Activated T-cell treated with anti-CD3 and anti-CD28 coated beads, Interleukin-2, amount 50 U/mL, for 72 hours (primary cell): Measurements from ENCODE around the gene PPA2. TPM values are rescaled to one million over a fixed set of nuclear protein-coding genes. Genes with fewer than 3 reads are reported as not detected.

Experiments used
- ATAC-seq, 2 donors: fragments of 150-1000 bp; cut with Tn5 transposase; replicated peaks in 1 of 2; 2 replicates each; pipeline ENCODE4 v1.10.0; 2021; ENCODE audit warnings: moderate library complexity in 2 of 2, mild to moderate bottlenecking in 1 of 2
- DNase-seq, 2 donors: peaks; one replicate each; pipeline ENCODE4 v3.0.0; 2021 to 2022; ENCODE audit warnings: mixed read lengths in 1 of 2
- H3K27ac Mint-ChIP-seq: one replicate; pipeline ENCODE4 v1.8.0; 2022; ENCODE audit warnings: mild to moderate bottlenecking, moderate library complexity, mixed read lengths
- H3K27me3 Mint-ChIP-seq: one replicate; pipeline ENCODE4 v1.8.0; 2022; ENCODE audit warnings: low read depth, mixed read lengths
- H3K36me3 Mint-ChIP-seq, 2 donors: one replicate each; pipeline ENCODE4 v1.8.0; 2022; ENCODE audit warnings: mixed read lengths in 2 of 2, mild to moderate bottlenecking in 1 of 2; ENCODE audit not compliant: insufficient read depth in 2 of 2
- H3K4me1 Mint-ChIP-seq: one replicate; pipeline ENCODE4 v1.8.0; 2022; ENCODE audit warnings: low read depth, mixed read lengths
- H3K4me3 Mint-ChIP-seq, 2 donors: one replicate each; pipeline ENCODE4 v1.8.0; 2022; ENCODE audit warnings: mild to moderate bottlenecking in 2 of 2, mixed read lengths in 2 of 2, moderate library complexity in 2 of 2
- H3K9me3 Mint-ChIP-seq, 2 donors: one replicate each; pipeline ENCODE4 v1.8.0; 2022; ENCODE audit warnings: mixed read lengths in 2 of 2
- total RNA-seq, 2 donors: library from RNA; stranded (reverse); gene quantifications; one replicate each; pipeline ENCODE4 v1.2.3, GENCODE V29; 2022

Gene PPA2
- total RNA-seq = 10 to 100 TPM; 74.7 to 90.0 TPM

DNA sequence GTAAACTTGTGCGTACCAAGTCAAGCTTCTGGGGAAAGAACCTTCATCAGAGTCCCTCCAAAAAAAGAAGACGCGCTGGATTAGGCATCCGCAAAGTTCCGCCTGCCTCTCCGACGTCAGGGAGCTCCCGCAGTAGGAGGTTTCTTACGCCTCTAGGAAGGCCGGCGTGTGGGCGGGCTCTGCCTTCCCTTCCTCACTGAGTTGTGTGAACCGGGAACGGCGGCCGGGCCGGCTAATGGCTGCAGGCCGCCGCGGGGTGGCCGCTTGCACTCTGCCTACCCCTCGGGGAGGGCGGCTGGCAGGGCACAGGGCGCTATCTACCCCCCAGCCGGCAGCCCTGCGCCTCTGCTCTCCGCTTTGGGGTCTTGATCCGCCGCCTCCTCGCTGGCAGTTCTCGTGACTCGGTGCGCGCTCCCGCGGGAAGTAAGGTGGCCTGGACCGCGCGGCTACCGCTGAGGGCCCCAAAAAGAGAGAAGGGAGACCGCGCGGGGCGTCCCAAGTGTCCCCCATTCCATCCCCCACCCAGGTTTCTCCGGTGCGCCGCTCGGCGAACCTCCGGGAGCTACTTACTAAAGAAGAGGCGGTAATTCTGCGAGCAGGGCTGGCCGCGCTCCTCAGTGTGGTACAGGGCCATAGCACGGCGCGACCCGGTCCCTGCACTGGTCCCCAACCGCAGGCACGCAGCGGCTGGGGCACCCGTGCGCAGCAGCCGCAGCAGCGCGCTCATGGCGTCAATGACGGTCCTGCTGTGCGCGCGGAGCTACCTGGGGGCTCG is at the start of gene PPA2:
PPA2 (minus strand) TSS at position 739 of the 775 bp plus-strand sequence; CDS start at position 727, 12 bp downstream.
- DNase-seq (peak; percentile 74 to 88), ATAC-seq (peak; percentile 90)
- Mint-ChIP-seq H3K27ac (peak within 1 kb of the TSS; percentile 97), H3K9me3 (no peaks in the 10 kb centered on the region), H3K36me3 (peaks cover 2 to 6% of the 10 kb centered on the region in 2 donors), H3K27me3 (peaks cover 8% of the 10 kb centered on the region), H3K4me3 (peak within 1 kb of the TSS; percentile 92 to 99), H3K4me1 (peaks cover 41% of the 10 kb centered on the region)

GRCh38 chr4:105520819-105521790 is 47.2 kb upstream of the PPA2 start:
- DNase-seq (peak; percentile 17 to 19), ATAC-seq (peak; percentile 42 to 46)
- no peaks in the 10 kb centered on the region for H3K9me3 Mint-ChIP-seq
- H3K27me3 Mint-ChIP-seq = no peaks in the 10 kb centered on the region
- no peaks in the 10 kb centered on the region for H3K36me3 Mint-ChIP-seq
- no peak overlapping the region for H3K27ac Mint-ChIP-seq
- H3K4me1 Mint-ChIP-seq = no peaks in the 10 kb centered on the region
- H3K4me3 Mint-ChIP-seq = no peak overlapping the region

DNA sequence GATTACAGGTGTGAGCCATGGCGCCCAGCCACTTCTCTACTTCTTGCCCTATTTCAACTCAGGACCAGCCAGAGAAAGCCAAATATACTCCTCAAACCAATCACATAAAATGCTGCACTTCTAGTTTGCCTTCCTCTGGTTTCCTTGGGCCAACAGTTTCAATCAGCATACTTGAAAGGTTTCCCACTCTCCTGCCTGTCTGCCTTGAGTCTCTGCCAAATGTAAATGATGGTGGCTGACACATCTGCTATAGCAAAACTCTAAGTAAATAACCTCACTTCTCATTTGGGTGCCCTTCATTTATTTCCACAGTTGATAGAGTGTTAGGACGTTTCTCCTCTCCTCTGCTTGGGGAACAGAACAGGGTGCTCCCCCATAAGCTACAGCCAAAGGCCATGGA is 36.4 kb upstream of the PPA2 start:
- Mint-ChIP-seq H3K9me3 (peaks cover 2 to 9% of the 10 kb centered on the region in 2 donors), H3K4me3 (no peak overlapping the region), H3K36me3 (peaks cover 0 to 3% of the 10 kb centered on the region in 2 donors), H3K27ac (no peak overlapping the region), H3K4me1 (no peaks in the 10 kb centered on the region), H3K27me3 (peaks cover 30% of the 10 kb centered on the region)
- DNase-seq (no peak), ATAC-seq (no peak)

DNA sequence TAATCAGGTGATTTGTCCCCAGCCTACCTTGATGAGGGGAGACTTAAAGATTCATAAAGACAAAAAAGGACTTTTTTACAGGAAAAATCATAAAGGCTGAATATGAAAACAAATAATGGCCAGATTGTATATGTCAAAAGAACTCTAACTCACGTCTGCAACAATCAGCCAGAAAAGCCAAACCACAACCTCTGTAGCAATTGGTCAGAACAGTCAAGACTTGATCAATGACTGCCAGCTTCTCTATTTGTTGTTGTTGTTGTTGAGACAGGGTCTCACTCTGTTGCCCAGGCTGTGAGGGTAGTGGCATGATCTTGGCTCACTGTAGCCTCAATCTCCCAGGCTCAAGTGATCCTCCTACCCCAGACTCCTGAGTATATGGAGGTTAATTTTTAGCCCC is 35.9 kb upstream of the PPA2 start:
- ATAC-seq (no peak), DNase-seq (no peak)
- H3K4me1 Mint-ChIP-seq = no peaks in the 10 kb centered on the region
- H3K36me3 Mint-ChIP-seq = peaks cover 0 to 3% of the 10 kb centered on the region in 2 donors
- no peak overlapping the region for H3K27ac Mint-ChIP-seq
- peaks cover 30% of the 10 kb centered on the region for H3K27me3 Mint-ChIP-seq
- peaks cover 2 to 9% of the 10 kb centered on the region in 2 donors for H3K9me3 Mint-ChIP-seq
- no peak overlapping the region for H3K4me3 Mint-ChIP-seq

- no peak for DNase-seq
- no peak overlapping the region for H3K27ac Mint-ChIP-seq
- no peak overlapping the region for H3K4me3 Mint-ChIP-seq
- no peaks in the 10 kb centered on the region for H3K4me1 Mint-ChIP-seq
- H3K9me3 Mint-ChIP-seq = peaks cover 2 to 9% of the 10 kb centered on the region in 2 donors
- H3K36me3 Mint-ChIP-seq = peaks cover 0 to 3% of the 10 kb centered on the region in 2 donors
- H3K27me3 Mint-ChIP-seq = peaks cover 30% of the 10 kb centered on the region
- ATAC-seq = no peak
These were observed 35.4 kb upstream of the PPA2 start for GRCh38 chr4:105509291-105509690.

DNA sequence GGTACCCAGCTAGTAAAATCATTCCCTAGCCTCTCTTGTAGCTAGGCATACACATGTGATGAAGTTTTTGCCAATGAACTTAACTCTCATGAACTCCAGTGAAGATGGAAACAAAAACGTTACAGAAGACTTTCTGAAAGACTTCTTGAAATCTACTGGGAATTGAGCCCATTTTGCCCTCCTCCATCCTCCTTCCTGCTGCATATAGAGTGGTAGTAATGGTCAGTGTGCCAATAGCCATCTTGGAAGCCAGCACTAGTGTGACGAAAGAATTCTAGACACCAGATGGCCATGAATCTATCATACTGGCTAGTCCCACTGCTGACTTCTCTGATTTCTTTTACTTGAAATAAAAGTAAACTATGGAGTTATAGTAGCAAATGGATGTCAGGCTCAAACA is 30.9 kb upstream of the PPA2 start:
- Mint-ChIP-seq H3K27ac (no peak overlapping the region), H3K27me3 (no peaks in the 10 kb centered on the region), H3K4me1 (no peaks in the 10 kb centered on the region), H3K9me3 (no peaks in the 10 kb centered on the region), H3K4me3 (no peak overlapping the region), H3K36me3 (no peaks in the 10 kb centered on the region)
- no peak for ATAC-seq
- no peak for DNase-seq

- no peaks in the 10 kb centered on the region for H3K27me3 Mint-ChIP-seq
- H3K27ac Mint-ChIP-seq = no peak overlapping the region
- DNase-seq = no peak
- H3K4me1 Mint-ChIP-seq = no peaks in the 10 kb centered on the region
- ATAC-seq = no peak
- H3K36me3 Mint-ChIP-seq = no peaks in the 10 kb centered on the region
- H3K4me3 Mint-ChIP-seq = no peak overlapping the region
- no peaks in the 10 kb centered on the region for H3K9me3 Mint-ChIP-seq
These were observed 29.6 kb upstream of the PPA2 start for GRCh38 chr4:105503484-105503883.

GRCh38 chr4:105496899-105497298 is 23.0 kb upstream of the PPA2 start:
- Mint-ChIP-seq H3K9me3 (peaks cover 3% of the 10 kb centered on the region in 2 donors), H3K4me3 (no peak overlapping the region), H3K27ac (no peak overlapping the region), H3K4me1 (no peaks in the 10 kb centered on the region), H3K27me3 (peaks cover 30% of the 10 kb centered on the region), H3K36me3 (no peaks in the 10 kb centered on the region)
- no peak for DNase-seq
- no peak for ATAC-seq

- ATAC-seq = no peak
- Mint-ChIP-seq H3K27ac (no peak overlapping the region), H3K27me3 (peaks cover 32% of the 10 kb centered on the region), H3K36me3 (no peaks in the 10 kb centered on the region), H3K9me3 (peaks cover 3% of the 10 kb centered on the region in 2 donors), H3K4me1 (no peaks in the 10 kb centered on the region), H3K4me3 (no peak overlapping the region)
- DNase-seq = no peak
These were observed 21.8 kb upstream of the PPA2 start for GRCh38 chr4:105495667-105496066.

- no peaks in the 10 kb centered on the region for H3K36me3 Mint-ChIP-seq
- H3K27me3 Mint-ChIP-seq = peaks cover 25% of the 10 kb centered on the region
- DNase-seq (no peak), ATAC-seq (no peak)
- H3K9me3 Mint-ChIP-seq = peaks cover 3 to 5% of the 10 kb centered on the region in 2 donors
- no peak overlapping the region for H3K27ac Mint-ChIP-seq
- no peak overlapping the region for H3K4me3 Mint-ChIP-seq
- no peaks in the 10 kb centered on the region for H3K4me1 Mint-ChIP-seq
These were observed 16.7 kb upstream of the PPA2 start for GRCh38 chr4:105490523-105490922.

DNA sequence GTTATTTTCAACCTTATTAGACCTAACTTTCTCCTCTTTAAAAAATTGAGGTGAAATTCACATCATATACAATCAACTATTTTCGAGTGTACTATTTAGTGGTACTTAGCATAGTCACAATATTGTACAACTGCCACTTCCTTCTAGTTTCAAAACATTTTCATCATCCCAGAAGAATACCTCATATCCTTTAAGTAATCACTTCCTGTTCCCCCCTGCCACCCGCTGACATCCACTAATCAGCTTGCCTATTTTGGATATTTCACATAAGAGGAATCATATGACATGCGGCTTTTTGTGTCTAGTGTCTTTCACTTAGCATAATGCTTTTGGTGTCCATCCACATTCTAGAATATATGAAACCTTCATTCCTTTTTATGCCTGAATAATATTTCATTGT is 10.0 kb upstream of the PPA2 start:
- peaks cover 0 to 2% of the 10 kb centered on the region in 2 donors for H3K9me3 Mint-ChIP-seq
- H3K27me3 Mint-ChIP-seq = no peaks in the 10 kb centered on the region
- H3K4me1 Mint-ChIP-seq = no peaks in the 10 kb centered on the region
- no peak overlapping the region for H3K4me3 Mint-ChIP-seq
- H3K36me3 Mint-ChIP-seq = no peaks in the 10 kb centered on the region
- no peak for ATAC-seq
- H3K27ac Mint-ChIP-seq = no peak overlapping the region
- DNase-seq = no peak

DNA sequence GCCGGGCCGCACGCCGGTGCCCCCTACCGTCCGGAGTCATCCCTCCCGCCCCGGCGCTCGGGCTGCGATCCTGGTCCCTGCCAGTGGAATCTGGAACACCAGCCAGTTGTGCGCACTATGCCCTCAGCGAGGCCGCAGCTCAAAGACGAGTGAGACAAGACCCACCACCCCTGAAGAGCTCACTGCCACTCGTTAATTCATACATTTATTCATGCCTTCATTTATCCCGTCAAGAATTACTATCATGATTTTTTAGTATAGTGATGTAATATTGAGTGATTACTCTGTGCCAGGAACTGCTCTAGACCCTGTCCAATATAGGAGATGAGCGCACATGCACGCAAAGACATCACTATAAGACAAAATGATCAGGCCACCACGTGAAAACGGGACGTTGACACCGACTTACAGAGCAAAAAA is 247 bp upstream of the PPA2 start:
- Mint-ChIP-seq H3K4me1 (peaks cover 38% of the 10 kb centered on the region), H3K27me3 (peaks cover 8% of the 10 kb centered on the region), H3K27ac (peak overlapping the region; percentile 97), H3K36me3 (peaks cover 2 to 6% of the 10 kb centered on the region in 2 donors), H3K9me3 (no peaks in the 10 kb centered on the region), H3K4me3 (peak overlapping the region; percentile 92 to 99)
- no peak for ATAC-seq
- DNase-seq = peak in 1 of 2 donors; percentile 90

DNA sequence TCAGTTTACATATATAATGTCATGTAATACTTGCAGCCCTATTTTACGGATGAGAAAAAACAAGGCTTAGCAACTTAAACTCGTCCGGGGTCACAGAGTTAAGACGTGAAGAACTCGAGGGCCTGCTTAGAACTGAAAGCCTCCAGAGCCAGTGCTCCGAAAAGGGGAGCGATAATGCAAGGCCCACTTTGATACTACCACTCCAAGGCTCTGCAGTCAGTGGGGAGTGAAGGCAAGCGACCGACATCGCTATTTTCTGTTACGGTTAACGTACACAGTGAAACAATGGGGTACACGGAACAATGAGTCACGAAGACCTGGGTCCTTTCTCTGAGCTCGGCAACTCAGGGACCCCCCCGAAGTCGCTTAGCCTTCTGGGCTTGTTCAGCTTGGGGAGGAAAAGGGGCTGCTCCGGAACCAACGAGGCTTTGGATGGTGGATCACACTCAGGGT is 965 bp downstream of the PPA2 start:
- peaks cover 41% of the 10 kb centered on the region for H3K4me1 Mint-ChIP-seq
- peak overlapping the region; percentile 97 for H3K27ac Mint-ChIP-seq
- DNase-seq (no peak), ATAC-seq (peak; percentile 28 to 57)
- peak overlapping the region; percentile 92 to 99 for H3K4me3 Mint-ChIP-seq
- H3K36me3 Mint-ChIP-seq = peaks cover 2 to 9% of the 10 kb centered on the region in 2 donors
- H3K9me3 Mint-ChIP-seq = no peaks in the 10 kb centered on the region
- H3K27me3 Mint-ChIP-seq = peaks cover 8% of the 10 kb centered on the region
